Measurements from ENCODE around the gene HMCN2.
A peak's percentile ranks its signal among the peaks of the same experiment; 100 is the strongest.
"Not testable (repeated sequence)": the region's sequence is repeated elsewhere in the genome, so short reads cannot be mapped to it uniquely, and the experiment has no call there.

The HMCN2 gene

DNA sequence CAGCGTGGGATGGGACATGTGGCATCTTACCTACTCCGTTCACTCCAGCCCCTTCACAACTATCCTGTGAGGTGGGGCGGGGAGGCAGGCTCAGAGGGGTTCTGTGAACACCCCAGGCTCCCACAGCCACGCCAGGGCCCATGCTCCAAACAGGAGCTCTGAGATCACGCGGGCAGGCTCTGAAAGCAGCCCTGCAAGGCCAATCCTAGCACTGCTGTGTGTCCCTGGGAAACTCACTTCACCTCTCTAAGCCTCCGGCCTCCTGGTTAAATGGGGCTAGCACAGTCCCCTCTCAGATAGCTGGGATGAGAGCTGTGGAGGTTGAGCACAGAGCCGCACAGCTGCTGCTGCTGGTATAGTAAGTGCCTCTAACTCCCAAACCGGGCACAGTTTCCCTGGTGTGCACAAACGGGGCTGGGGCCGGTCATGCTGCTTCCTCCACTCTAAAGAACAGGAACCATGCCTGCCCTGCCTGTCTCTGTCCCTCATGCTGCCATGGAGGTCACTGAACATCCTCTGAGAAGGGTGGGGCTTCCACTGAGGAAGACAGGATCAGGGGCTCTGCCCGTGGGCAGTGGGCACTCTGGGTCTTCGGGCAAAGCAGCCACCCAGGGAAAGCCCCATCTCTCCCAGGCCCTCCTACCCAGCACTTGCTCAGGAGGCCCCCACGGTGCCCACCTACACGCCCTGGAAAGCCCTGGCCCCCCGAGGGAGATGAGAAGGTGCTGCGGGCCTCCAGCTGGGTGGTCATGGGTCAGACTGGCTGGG lies 166.2 kb downstream of the HMCN2 start:
- no peak for DNase-seq (ENCODE audit: low read depth, low spot score)
- H3K4me3 ChIP-seq (ENCODE audit: low read length): no peak overlapping the region

DNA sequence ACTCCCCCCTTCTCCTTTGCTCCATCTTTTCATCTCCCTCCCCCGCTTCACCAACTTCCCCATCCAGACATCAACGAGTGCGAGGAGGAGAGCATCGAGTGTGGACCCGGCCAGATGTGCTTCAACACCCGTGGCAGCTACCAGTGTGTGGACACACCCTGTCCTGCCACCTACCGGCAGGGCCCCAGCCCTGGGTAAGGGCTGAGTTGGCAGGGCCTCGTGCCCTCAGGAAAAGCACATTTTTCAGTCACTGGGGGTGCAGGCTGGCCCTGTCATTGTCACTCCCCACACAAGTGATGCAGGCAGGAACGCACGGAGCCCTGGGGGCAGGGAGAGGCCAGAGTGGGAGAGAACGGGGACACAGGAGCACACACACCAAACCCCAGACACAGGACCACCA lies 166.8 kb downstream of the HMCN2 start:
- H3K4me3 ChIP-seq (ENCODE audit: low read length): no peak overlapping the region
- no peak for DNase-seq (ENCODE audit: low read depth, low spot score)

DNA sequence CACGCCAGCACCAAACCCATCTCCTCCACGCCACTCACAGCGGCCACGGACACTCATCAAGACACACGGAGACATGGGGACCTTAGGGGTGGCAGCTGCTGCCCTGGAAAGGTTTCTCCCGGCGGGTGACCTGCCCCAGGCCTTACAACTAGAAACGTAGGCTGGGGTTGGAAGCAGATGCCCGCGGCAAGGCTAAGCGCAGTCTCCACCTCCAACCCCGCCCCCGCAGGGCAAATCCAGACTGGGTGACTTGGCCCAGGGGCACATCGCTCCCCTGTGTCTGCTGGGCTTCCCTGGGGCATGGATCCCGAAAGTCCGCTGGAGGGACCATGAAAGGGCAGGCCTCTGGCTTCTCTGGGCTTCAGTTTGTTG lies 167.2 kb downstream of the HMCN2 start:
- DNase-seq (ENCODE audit: low read depth, low spot score): no peak
- peak overlapping the region; percentile 31 for H3K4me3 ChIP-seq (ENCODE audit: low read length)

- H3K4me3 ChIP-seq (ENCODE audit: low read length): peak overlapping the region; percentile 31
- peak; percentile 18 for DNase-seq (ENCODE audit: low read depth, low spot score)
Measured at GRCh38 chr9:130433168-130433946, 167.8 kb downstream of the HMCN2 start.

DNA sequence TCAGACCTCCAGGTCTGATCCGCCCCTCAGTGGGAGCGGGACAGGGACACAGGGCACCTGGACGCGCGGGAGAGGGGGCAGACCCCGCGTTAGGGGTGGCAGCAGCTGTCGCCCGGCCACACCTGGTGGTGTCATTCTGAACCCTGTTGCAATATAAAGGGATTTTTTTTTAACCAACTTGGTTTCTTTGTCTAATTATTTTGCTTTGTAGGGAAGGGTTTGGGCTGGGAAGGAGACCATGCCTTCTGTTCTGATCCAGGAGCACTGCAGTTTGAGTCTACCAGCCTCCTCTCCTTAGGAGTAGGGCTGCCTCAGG lies 168.3 kb downstream of the HMCN2 start:
- H3K4me3 ChIP-seq (ENCODE audit: low read length): no peak overlapping the region
- DNase-seq (ENCODE audit: low read depth, low spot score): no peak

DNA sequence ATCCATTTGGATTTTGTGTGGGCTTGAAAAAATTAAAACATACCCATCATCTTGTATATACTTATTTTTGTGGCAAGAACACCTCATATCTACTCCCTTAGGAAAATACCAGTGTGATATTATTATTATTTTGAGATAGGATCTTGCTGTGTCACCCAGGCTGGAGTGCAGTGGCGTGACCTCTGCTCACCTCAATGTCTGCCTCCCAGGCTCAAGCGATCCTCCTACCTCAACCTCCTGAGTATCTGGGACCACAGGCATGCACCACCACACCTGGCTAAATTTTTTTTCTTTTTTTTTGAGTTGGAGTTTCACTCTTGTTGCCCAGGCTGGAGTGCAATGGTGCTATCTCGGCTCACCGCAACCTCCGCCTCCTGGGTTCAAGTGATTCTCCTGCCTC lies 169.1 kb downstream of the HMCN2 start:
- H3K4me3 ChIP-seq (ENCODE audit: low read length); DNase-seq (ENCODE audit: low read depth, low spot score): not testable (repeated sequence)

GRCh38 chr9:130437011-130437789 lies 171.6 kb downstream of the HMCN2 start:
- no peak overlapping the region for H3K4me3 ChIP-seq (ENCODE audit: low read length)
- no peak for DNase-seq (ENCODE audit: low read depth, low spot score)

DNA sequence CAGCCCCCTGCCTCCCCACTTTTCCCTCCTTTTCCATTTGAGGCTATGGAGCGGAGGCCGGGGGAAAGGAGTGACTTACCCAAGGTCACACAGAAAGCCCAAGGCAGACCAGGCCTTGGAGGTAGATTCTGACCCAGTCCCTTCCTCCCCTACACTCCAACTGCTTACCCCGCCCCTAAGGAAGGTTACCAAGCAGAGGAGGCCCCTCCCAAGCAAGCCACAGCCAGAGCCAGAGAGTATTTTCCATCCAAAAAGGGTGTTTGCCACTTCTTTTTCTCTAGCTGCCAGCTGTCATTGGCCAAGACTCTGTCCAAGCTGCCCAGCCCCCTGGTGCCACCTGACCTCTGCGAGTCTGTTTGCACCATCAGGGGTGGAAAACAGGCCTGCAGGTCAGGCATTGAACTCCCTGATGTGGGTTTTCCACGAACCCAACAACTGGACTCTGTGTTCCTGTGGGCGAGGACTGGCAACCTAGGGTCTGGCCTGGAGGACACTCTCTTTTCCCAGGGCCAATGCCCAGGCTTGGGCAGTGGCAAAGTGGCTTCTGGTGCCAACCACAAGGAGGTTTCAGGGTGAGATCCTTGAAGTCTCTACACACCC lies 172.9 kb downstream of the HMCN2 start:
- no peak overlapping the region for H3K4me3 ChIP-seq (ENCODE audit: low read length)
- DNase-seq (ENCODE audit: low read depth, low spot score): no peak

- DNase-seq (ENCODE audit: low read depth, low spot score): no peak
- no peak overlapping the region for H3K4me3 ChIP-seq (ENCODE audit: low read length)
Measured at GRCh38 chr9:130441031-130441430, 175.5 kb downstream of the HMCN2 start.

- DNase-seq (ENCODE audit: low read depth, low spot score): no peak
- H3K4me3 ChIP-seq (ENCODE audit: low read length): no peak overlapping the region
Measured at GRCh38 chr9:130442746-130443455, 177.3 kb downstream of the HMCN2 start.

GRCh38 chr9:130443456-130443801 lies 177.9 kb downstream of the HMCN2 start:
- H3K4me3 ChIP-seq (ENCODE audit: low read length): no peak overlapping the region
- no peak for DNase-seq (ENCODE audit: low read depth, low spot score)

GRCh38 chr9:130443840-130444492 lies 178.4 kb downstream of the HMCN2 start:
- no peak overlapping the region for H3K4me3 ChIP-seq (ENCODE audit: low read length)
- DNase-seq (ENCODE audit: low read depth, low spot score): no peak

DNA sequence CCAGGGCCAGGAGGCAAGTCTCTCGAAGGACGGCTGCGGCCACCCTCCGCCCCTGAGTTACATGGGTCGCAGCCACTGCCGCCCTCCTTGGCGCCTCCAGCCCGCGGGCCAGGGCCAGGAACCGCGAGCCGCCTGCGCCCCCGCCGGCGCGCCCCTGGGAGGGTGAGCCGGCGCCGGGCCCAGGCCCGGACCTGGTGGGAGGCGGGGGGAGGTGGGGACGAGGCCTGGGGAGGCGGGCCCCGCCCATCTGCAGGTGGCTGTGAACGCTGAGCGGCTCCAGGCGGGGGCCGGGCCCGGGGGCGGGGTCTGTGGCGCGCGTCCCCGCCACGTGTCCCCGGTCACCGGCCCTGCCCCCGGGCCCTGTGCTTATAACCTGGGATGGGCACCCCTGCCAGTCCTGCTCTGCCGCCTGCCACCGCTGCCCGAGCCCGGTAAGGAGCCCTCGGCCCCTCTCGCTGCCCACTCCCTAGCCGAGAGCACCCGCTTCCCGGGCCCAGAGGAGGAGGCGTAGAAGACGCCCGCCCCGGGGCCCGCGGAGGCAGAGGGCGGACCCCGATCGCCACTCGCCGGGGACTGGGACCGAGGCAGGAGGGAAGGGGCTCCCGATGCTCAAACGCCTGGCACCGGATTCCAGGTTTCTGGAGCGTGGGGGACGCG lies 179.1 kb downstream of the HMCN2 start, which contains the start of gene ASS1:
ASS1 (plus strand) TSS at position 397 of the 657 bp plus-strand sequence. CDS start 7,268 bp downstream, outside the sequence.
- H3K4me3 ChIP-seq (ENCODE audit: low read length): peak within 1 kb of the TSS; percentile 48
- peak; percentile 22 for DNase-seq (ENCODE audit: low read depth, low spot score)

DNA sequence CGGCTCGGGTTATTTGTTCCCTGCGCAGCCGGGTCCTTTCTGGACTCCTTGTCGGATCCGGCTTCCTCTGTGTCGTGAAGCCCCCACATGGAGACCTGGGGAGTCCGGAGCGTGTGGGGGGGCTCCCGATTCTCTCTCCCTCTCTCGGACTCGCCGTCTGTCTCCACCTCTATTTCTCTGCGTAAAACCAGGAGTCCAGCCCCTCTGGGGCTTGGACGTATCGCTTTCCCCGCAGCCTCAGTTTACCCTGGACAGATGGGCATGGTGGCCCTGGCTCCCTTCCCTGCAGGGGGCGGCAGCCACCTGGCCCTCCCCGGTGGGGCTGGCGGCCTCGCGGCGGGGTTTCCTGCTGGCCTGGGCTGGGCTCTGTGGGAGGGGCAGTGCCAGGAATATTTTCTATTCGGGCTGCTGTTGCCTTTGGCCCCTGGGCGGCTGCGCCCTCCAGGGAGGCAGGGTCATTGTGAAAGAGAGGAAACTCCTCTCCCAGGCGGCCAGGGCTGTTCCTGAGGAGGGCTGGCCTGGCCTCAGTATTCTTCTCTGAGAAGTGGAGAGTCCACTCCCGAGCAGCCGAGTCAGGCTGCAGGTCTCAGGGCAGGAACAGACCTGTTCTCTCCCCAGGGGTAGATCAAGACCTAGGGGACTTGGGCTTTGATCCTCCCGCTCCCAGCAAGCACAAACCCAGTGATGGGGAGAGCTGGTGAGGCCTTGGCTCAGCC lies 179.9 kb downstream of the HMCN2 start:
- no peak for DNase-seq (ENCODE audit: low read depth, low spot score)
- peak overlapping the region; percentile 48 for H3K4me3 ChIP-seq (ENCODE audit: low read length)

GRCh38 chr9:130446101-130446861 lies 180.7 kb downstream of the HMCN2 start:
- DNase-seq (ENCODE audit: low read depth, low spot score): no peak
- no peak overlapping the region for H3K4me3 ChIP-seq (ENCODE audit: low read length)

GRCh38 chr9:130447193-130447816 lies 181.7 kb downstream of the HMCN2 start:
- no peak for DNase-seq (ENCODE audit: low read depth, low spot score)
- no peak overlapping the region for H3K4me3 ChIP-seq (ENCODE audit: low read length)

Measured in Jurkat, Clone E6-1 (cell line).